OCI-M2 (cell line): ENCODE measurements around the gene FGF23.

Source experiments
- DNase-seq: peaks from one replicate; lab custom pipeline; 2025; ENCODE audit not compliant: unreplicated experiment; lab: John Stamatoyannopoulos, UW

The FGF23 gene

GRCh38 chr12:4386801-4387200 is 7.3 kb upstream of the FGF23 start:
- no peak for DNase-seq

DNA sequence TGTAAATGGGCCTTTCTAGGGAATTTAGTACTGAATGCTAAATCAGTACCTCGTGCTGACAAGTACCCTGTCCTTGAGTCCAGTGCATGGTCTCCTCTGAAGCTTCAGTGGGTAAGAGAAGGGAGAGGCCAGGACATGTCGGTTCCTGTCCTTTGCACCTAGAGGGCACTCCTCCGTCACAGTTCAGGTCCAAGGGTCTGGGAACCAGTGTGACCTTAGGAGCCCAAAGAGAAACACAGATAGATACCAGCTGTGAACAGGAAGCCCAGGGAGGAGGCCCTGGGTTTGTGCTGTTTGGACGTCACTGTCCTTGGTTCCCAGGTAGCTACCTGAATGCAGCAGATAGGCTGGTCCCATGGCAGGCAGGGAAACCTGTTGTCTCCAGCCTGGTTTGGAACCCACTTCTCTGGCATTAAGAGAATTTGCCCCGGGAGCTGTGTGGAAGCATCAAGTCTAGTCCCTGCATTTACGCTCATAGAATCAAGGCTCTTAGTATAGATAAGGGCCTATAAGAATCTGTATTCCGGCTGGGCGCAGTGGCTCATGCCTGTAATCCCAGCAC is 3.9 kb upstream of the FGF23 start:
- DNase-seq, result no peak

DNA sequence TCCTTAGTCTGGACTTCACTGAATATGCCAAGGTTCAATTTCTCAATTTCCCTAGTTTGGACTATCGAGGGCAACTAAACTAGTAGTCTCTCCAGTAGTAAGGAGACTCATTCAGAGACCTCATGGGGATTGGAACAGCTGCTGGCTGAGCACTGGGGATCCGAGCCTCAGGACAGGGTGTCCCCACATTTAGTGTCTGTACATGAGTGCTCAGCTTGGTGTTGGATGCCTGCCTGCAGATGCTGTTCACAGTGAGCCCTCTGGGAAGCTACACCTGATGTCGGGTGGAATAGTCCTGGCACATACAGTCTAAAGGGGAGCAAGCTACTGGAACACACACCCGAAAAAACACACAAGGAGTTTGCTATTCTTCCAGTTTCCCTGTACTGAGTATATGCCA is 820 bp upstream of the FGF23 start:
- no peak for DNase-seq

DNA sequence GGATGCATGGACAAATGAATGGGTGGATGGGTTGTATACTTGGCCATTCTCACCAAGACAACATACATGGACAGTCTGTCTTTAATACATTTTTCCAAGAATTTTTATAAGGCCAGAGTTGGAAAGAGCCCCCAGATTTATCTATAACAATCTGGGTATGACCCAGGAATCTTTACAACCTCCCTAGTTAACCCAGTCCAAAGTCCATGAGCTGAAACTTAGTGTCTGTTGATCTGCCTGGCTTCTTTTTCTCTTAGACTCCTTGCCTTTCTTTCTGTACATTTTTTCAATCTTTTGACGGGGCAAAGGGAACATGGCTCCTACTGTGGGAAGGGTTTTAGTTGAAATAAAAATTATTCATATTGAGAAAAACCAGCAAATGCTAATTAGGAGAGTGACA is 740 bp downstream of the FGF23 start:
- DNase-seq, result no peak

GRCh38 chr12:4375449-4375848 is 4.1 kb downstream of the FGF23 start:
- DNase-seq, result no peak

DNA sequence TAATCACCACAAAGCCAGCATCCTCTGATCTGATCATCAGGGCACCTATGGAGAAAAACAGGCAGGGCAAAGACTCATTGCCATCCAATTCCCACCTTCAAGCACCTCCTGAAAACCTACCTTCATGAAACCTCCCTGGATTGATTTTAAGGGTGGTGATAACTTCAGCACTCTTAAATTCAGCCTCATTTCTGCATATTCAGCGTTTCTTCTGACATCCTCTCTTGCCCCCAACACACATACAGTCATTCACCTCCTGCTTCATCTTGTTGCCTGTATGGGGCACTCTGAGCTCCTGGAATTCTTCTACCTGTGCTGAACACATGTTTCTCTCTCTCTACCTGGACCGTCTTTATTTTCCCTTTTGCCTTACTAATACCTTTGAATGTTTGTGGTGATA is 6.9 kb downstream of the FGF23 start:
- no peak for DNase-seq

DNA sequence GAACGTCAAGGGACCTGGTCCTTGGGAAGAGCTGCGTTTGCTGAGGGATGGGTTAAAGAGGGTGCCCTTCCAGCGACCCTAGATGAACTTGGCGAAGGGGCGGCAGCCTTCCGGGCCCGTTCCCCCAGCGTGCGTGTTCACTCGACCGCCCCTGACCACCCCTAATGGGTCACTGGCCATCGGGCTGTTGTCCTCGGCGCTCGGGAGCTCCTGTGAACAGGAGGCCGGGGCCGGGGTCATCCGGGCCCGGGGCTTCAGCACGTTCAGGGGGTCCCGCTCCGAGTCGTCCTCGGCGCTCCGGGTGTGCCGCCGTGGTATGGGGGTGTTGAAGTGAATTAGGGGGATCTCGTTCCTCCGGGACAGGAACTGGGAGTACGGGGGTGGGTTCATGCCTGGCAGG is 9.2 kb downstream of the FGF23 start:
- no peak for DNase-seq

DNA sequence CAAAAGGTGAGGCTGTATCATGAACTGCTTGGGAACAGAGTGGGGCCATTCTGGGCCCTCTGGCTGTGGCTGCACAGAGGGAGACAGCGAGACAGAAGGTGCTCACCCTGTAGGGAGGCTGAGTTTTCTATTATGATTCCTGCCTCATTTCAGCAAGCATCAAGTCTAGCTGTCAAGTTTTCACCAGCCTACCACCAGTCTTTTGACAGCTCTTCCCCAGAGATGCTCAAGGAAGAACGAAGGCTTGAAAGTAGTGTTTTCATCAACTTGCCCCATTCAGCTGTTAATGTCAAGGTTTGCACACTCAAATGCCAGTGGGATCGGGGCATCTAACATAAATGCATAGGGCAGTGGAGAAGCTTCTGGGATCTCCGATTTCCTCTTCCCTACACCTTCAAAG is 10.0 kb downstream of the FGF23 start:
- DNase-seq, result no peak

GRCh38 chr12:4366090-4366489 is 13.4 kb downstream of the FGF23 start:
- no peak for DNase-seq

DNA sequence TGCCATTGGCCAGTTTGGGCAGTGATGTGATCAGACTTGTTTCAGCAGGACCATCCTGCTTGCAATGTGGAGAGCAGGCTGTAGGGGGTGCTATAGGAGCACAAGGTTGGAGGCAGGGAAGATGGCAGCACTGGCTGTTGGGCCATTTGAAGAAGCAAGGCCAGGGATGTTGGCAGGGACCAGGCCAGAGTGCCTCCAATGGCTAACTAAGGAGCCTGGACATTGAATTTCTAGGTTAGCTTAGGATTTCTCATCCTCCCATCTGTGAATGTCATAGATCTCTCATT is 23.5 kb downstream of the FGF23 start:
- no peak for DNase-seq

- DNase-seq, result no peak
Measured at GRCh38 chr12:4355156-4356040, 24.1 kb downstream of the FGF23 start.

DNA sequence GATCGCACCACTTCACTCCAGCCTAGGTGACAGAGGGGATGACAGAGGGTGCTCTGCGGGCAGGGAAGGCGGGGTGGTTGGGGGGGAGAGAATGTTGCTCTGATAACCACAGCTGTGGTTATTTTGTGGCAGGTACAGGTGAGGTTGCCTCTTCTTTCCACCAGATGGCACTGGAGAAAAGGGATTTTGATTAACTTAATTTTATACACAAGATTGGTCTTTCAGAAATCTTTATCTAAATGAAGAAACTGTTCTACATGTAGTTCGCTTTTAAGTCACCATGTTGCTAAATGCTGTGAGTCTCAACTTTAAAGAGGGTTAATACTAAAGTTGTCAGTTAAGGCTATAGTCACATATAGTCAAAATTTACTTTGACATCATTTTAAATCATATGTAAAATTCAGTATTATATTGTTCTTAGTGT is 25.7 kb downstream of the FGF23 start:
- DNase-seq, result no peak

GRCh38 chr12:4346931-4347330 is 32.6 kb downstream of the FGF23 start:
- DNase-seq, result no peak

DNA sequence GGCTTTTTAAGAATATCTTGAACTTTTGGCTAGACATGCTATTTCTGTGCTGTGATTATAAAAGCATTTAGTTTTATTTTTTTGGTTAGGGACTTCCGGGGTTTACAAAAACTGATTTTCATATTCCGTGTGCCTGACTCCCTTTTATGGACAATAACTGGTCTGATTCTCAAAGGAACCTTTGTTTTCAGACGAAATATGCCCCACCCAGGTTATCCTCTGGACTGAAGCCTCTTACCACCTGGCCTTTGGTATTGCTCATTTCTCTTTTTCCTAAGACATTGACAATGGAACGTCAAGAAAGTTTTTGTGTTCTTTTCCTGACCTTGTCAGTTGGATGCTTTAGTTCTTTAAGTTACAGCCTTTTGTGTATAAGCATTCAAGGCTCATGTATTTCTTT is 47.7 kb downstream of the FGF23 start:
- DNase-seq, result no peak

DNA sequence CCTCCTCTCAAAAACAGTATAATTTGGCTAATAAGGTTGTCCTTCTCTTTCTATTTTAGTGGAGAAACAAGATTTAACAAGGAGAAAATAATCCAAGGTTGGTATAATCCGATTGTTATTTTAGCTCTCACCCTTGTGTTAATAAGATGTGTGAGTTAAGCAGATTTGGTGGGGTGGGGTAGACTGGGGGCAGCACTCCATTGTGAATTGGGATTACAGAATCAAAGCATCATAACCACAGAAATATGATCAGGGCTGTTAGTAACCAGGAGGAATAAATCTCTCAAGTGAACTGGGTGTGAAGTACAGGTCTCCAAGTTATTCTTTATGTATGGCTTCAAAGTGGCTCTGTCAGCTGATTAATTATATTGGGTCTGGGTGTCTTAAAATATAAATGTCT is 48.3 kb downstream of the FGF23 start:
- no peak for DNase-seq

GRCh38 chr12:4330203-4330602 is 49.3 kb downstream of the FGF23 start:
- no peak for DNase-seq

DNA sequence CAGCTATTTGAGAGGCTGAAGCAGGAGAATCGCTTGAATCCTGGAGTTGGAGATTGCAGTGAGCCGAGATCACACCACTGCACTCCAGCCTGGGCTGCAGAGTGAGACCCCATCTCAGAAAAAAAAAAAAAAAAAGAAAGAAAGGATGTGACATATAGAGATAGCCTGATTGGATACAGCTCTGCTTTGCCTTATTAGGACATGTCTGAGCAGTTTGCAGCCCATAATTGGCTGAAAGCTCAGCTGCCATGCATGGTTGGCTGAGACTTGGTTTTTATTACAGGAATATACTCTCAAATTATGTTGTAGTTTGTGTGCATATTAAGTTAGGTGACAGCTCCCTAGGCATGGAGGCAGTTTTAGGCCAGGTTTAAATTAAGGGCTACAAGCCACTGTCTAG is 52.2 kb downstream of the FGF23 start:
- DNase-seq, result no peak

GRCh38 chr12:4325966-4326365 is 53.5 kb downstream of the FGF23 start:
- no peak for DNase-seq

DNA sequence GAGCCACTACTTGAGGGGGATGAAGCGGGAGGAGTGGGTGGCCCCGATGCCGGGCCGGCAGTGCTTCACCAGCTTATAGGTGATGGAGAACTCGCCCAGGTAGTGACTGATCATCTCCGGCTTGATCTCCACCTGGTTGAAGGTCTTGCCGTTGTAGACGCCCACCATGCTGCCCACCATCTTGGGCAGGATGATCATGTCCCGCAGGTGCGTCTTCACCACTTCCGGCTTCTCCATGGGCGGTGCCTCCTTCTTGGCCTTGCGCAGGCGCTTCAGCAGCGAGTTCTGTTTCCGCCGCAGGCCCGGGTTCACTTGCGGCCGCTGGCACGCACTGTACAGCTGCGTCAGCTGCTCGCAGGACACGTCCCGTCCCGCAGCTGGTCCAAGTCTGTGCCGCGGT is 55.1 kb downstream of the FGF23 start:
- DNase-seq, result no peak

GRCh38 chr12:4323396-4323795 is 56.1 kb downstream of the FGF23 start:
- DNase-seq, result no peak

- DNase-seq, result no peak
Measured at GRCh38 chr12:4322726-4323125, 56.8 kb downstream of the FGF23 start.

- DNase-seq, result no peak
Measured at GRCh38 chr12:4320853-4321701, 58.4 kb downstream of the FGF23 start, which contains the start of gene TIGAR. Gene TIGAR, plus strand, starts transcription at chr12:4321213. Its CDS starts 59 bp downstream, at chr12:4321272.
